ENCODE results near the gene GLYATL3.
A peak's percentile ranks its signal among the peaks of the same experiment; 100 is the strongest.
"Not testable (repeated sequence)": the region's sequence is repeated elsewhere in the genome, so short reads cannot be mapped to it uniquely, and the experiment has no call there.

GLYATL3 gene

GRCh38 chr6:49499623-49500022 lies at the start of gene GLYATL3:
Gene GLYATL3, plus strand, starts transcription at chr6:49499923. Its CDS starts 12,068 bp downstream, at chr6:49511991.
- DNase-seq = no peak

GRCh38 chr6:49453221-49453620 lies 46.5 kb upstream of the GLYATL3 start:
- DNase-seq = no peak

GRCh38 chr6:49454787-49455709 lies 44.7 kb upstream of the GLYATL3 start:
- DNase-seq = no peak

GRCh38 chr6:49457771-49458170 lies 42.0 kb upstream of the GLYATL3 start:
- no peak for DNase-seq

GRCh38 chr6:49462071-49462470 lies 37.7 kb upstream of the GLYATL3 start:
- DNase-seq = no peak

GRCh38 chr6:49462599-49462926 lies 37.2 kb upstream of the GLYATL3 start:
- no peak for DNase-seq

- DNase-seq = peak; percentile 91
Observed at GRCh38 chr6:49462927-49463611, 36.7 kb upstream of the GLYATL3 start, which contains the start of the genes CENPQ and MMUT. Gene CENPQ, plus strand, starts transcription at chr6:49463370. Its CDS starts 6,807 bp downstream, at chr6:49470177. Gene MMUT, minus strand, starts transcription at chr6:49463253. Its CDS starts 3,787 bp downstream, at chr6:49459466.

GRCh38 chr6:49463612-49463967 lies 36.1 kb upstream of the GLYATL3 start:
- DNase-seq = no peak

- no peak for DNase-seq
Observed at GRCh38 chr6:49464691-49465090, 35.0 kb upstream of the GLYATL3 start.

- no peak for DNase-seq
Observed at GRCh38 chr6:49468042-49468441, 31.7 kb upstream of the GLYATL3 start.

- DNase-seq = not testable (repeated sequence)
Observed at GRCh38 chr6:49476564-49476963, 23.2 kb upstream of the GLYATL3 start.

- no peak for DNase-seq
Observed at GRCh38 chr6:49479308-49479970, 20.3 kb upstream of the GLYATL3 start.

GRCh38 chr6:49481846-49482245 lies 17.9 kb upstream of the GLYATL3 start:
- DNase-seq = not testable (repeated sequence)

- DNase-seq = not testable (repeated sequence)
Observed at GRCh38 chr6:49483380-49483779, 16.3 kb upstream of the GLYATL3 start.

- DNase-seq = no peak
Observed at GRCh38 chr6:49490633-49491032, 9.1 kb upstream of the GLYATL3 start.

- DNase-seq = no peak
Observed at GRCh38 chr6:49497304-49497703, 2.4 kb upstream of the GLYATL3 start.

- DNase-seq = no peak
Observed at GRCh38 chr6:49499126-49499525, 597 bp upstream of the GLYATL3 start.

- no peak for DNase-seq
Observed at GRCh38 chr6:49504666-49505065, 4.9 kb downstream of the GLYATL3 start.

GRCh38 chr6:49506569-49507111 lies 6.9 kb downstream of the GLYATL3 start:
- DNase-seq = no peak

- no peak for DNase-seq
Observed at GRCh38 chr6:49509342-49509741, 9.6 kb downstream of the GLYATL3 start.

- DNase-seq = no peak
Observed at GRCh38 chr6:49513153-49513989, 13.6 kb downstream of the GLYATL3 start.

Measured in CD4-positive, alpha-beta T cell treated with Interleukin-6 for 4 hours (primary cell).